ENCODE results near the gene PKP3. TPM values are rescaled to one million over a fixed set of nuclear protein-coding genes. Genes with fewer than 3 reads are reported as not detected.

PKP3 gene
- total RNA-seq, 2 experiments from 2014 or later, result not detected

DNA sequence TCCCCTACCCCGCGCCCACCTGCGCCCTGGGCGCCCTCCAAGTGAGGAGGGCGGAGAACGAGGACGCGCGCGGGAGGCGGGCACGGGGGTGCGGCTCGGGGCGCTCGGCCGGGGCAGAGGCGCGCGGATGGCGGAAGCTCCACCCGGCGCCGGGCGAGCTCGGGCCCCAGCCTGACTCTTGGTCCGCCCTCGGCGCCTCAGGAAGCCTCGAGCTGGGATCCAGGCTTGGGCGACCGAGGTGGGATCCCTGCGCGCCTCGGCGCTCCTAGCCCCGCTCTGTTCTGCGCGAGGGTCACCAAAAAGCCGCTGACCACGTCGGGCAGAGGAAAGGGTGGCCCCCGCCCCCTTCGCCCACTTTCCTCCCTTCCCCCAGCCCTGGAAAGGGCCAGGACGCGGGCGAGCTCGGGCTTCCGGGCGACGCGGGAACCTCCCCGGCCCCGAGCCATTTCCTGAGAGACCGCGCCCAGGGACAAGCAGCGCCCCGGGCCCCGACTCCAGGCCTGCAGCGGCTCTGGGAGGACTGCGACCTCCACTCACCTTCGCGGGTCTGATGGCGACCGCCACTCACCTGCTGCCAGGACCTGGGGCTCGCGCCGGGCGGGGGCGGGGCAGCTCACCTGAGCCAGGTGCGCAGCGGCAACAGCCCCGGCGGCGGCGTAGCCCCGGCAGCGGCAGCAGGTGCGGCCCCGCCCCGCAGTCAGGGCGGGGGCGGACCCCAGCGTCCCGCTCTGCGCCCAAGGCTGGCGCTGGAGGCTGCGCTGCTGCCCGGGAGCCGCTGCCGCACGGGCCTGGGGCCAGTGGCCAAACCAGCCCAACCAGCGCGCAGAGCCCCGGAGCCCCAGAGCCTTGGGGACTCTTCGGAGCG, 23.0 kb downstream of the PKP3 start:
- Histone ChIP-seq H3K36me3 (ENCODE audit: insufficient read depth, low read length) (no peaks in the 10 kb centered on the region), H3K79me2 (ENCODE audit: insufficient read depth, low read depth, low read length) (no peaks in the 10 kb centered on the region), H3K4me3 (ENCODE audit: low read depth, low read length, poor library complexity, severe bottlenecking) (no peak overlapping the region), H3K4me1 (ENCODE audit: insufficient read depth, low read length, poor library complexity, severe bottlenecking) (peaks cover 23% of the 10 kb centered on the region), H3K27ac (ENCODE audit: low read depth, low read length, poor library complexity, severe bottlenecking) (no peak overlapping the region), H3K9me3 (ENCODE audit: low read length) (no peaks in the 10 kb centered on the region), H4K20me1 (ENCODE audit: insufficient read depth, low read length) (no peaks in the 10 kb centered on the region), H3K9me2 (ENCODE audit: insufficient read depth, low read length) (no peaks in the 10 kb centered on the region), H2AFZ (ENCODE audit: low read length) (no peak overlapping the region), H3K4me2 (ENCODE audit: low read length) (no peak overlapping the region)
- no peak for DNase-seq (ENCODE audit: low spot score)
- ChIA-PET POLR2A (no interaction called here), CTCF (ENCODE audit: unreplicated experiment) (no interaction called here)
- intact Hi-C loops (cut with micrococcal nuclease; ENCODE audit: unreplicated experiment), result no loop called here
- BruUV-seq (replicated peaks), result no TSS peak
- TF ChIP-seq EZH2phosphoT487 (IDR thresholded peaks at IDR 0.05; ENCODE audit: borderline replicate concordance, low read depth, low read length), result no peak
- TF ChIP-seq, protein P1, sequence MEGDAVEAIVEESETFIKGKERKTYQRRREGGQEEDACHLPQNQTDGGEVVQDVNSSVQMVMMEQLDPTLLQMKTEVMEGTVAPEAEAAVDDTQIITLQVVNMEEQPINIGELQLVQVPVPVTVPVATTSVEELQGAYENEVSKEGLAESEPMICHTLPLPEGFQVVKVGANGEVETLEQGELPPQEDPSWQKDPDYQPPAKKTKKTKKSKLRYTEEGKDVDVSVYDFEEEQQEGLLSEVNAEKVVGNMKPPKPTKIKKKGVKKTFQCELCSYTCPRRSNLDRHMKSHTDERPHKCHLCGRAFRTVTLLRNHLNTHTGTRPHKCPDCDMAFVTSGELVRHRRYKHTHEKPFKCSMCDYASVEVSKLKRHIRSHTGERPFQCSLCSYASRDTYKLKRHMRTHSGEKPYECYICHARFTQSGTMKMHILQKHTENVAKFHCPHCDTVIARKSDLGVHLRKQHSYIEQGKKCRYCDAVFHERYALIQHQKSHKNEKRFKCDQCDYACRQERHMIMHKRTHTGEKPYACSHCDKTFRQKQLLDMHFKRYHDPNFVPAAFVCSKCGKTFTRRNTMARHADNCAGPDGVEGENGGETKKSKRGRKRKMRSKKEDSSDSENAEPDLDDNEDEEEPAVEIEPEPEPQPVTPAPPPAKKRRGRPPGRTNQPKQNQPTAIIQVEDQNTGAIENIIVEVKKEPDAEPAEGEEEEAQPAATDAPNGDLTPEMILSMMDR (conservative IDR thresholded peaks at IDR 0.05; ENCODE audit: low read length), result no peak

DNA sequence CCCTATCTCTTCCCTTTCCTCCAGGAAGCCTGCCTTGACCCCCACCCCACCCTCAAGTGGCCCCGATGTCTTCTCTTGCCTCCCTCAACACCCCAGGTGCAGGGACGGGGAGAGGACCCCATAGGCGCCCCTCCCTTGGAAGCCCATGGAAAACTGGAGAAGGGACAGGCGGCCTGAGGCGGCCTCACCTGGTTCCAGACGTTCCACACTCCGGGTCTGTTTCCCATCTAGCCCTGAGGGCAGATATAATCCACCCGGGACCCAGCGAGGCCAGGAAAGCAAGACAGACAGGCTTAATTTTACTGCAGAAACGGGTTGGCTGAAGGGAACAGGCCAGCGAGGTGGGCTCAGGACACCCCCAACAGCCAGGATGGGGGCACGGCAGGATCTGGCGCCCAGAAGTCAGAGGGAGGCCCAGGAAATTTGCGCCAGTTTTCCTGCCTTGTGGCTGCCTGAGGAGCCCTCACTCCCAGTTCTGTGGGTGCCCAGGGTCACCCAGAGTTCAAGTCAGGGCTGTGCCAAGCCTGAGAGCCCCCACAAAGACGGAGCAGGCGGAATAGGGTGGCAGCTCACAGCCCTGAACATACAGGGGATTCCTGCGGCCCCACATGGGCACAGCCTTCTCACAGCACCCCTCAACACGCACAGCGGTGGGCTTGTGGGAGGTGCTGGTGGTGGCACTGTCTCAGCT, 23.8 kb downstream of the PKP3 start:
- POLR2A ChIA-PET, result no interaction called here
- Histone ChIP-seq H3K4me1 (ENCODE audit: insufficient read depth, low read length, poor library complexity, severe bottlenecking) (peaks cover 23% of the 10 kb centered on the region), H3K9me3 (ENCODE audit: low read length) (no peaks in the 10 kb centered on the region), H4K20me1 (ENCODE audit: insufficient read depth, low read length) (no peaks in the 10 kb centered on the region), H3K36me3 (ENCODE audit: insufficient read depth, low read length) (no peaks in the 10 kb centered on the region), H3K9me2 (ENCODE audit: insufficient read depth, low read length) (no peaks in the 10 kb centered on the region), H3K4me3 (ENCODE audit: low read depth, low read length, poor library complexity, severe bottlenecking) (no peak overlapping the region), H3K27ac (ENCODE audit: low read depth, low read length, poor library complexity, severe bottlenecking) (no peak overlapping the region), H2AFZ (ENCODE audit: low read length) (no peak overlapping the region), H3K4me2 (ENCODE audit: low read length) (no peak overlapping the region), H3K79me2 (ENCODE audit: insufficient read depth, low read depth, low read length) (no peaks in the 10 kb centered on the region)
- CTCF ChIA-PET (ENCODE audit: unreplicated experiment), result no interaction called here
- BruUV-seq (replicated peaks), result no TSS peak
- TF ChIP-seq, protein P1 (conservative IDR thresholded peaks at IDR 0.05; ENCODE audit: low read length), result no peak
- TF ChIP-seq EZH2phosphoT487 (IDR thresholded peaks at IDR 0.05; ENCODE audit: borderline replicate concordance, low read depth, low read length), result no peak
- intact Hi-C loops (cut with micrococcal nuclease; ENCODE audit: unreplicated experiment), result no loop called here
- no peak for DNase-seq (ENCODE audit: low spot score)
